Measurements from ENCODE around the gene NIPBL. TPM values are rescaled to one million over a fixed set of nuclear protein-coding genes. Genes with fewer than 3 reads are reported as not detected.
A peak's percentile ranks its signal among the peaks of the same experiment; 100 is the strongest.
"Not testable (repeated sequence)": the region's sequence is repeated elsewhere in the genome, so short reads cannot be mapped to it uniquely, and the experiment has no call there.

NIPBL gene
- polyA plus RNA-seq, 1 donor: 85.6 TPM

DNA sequence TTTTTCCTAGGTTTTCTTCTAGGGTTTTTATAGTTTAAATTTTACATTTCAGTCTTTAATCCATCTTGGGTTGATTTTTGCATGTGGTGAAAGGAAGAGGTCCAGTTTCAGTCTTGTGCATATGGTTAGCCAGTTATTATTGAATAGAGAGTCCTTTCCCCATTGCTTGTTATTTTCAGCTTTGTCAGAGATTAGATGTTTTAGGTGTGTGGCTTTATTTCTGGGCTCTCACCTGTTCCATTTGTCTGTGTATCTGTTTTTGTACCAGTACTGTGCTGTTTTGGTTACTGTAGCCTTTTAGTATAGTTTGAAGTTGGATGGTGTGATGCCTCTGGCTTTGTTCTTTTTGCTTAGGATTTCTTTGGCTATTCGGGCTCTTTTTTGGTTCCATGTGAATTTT lies 25.8 kb downstream of the NIPBL start:
- no peak for DNase-seq

DNA sequence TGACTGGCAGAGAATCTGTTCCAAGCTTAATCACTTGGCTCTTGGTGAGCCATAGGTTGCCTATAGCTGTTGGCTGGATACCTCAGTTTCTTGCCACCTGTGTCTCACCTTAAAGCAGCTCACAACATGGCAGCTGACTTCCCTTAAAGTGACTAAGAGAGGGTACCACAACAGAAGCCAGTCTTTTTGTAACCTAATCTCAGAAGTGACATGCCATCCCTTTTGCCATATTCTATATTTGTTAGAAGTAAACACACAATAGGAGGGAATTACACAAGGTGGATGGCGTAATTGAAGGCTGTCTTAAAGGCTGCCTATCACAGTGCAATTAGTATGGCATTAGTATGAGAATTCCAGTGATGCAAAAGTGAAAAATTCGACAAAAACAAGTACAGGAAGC lies 28.1 kb downstream of the NIPBL start:
- no peak for DNase-seq

DNA sequence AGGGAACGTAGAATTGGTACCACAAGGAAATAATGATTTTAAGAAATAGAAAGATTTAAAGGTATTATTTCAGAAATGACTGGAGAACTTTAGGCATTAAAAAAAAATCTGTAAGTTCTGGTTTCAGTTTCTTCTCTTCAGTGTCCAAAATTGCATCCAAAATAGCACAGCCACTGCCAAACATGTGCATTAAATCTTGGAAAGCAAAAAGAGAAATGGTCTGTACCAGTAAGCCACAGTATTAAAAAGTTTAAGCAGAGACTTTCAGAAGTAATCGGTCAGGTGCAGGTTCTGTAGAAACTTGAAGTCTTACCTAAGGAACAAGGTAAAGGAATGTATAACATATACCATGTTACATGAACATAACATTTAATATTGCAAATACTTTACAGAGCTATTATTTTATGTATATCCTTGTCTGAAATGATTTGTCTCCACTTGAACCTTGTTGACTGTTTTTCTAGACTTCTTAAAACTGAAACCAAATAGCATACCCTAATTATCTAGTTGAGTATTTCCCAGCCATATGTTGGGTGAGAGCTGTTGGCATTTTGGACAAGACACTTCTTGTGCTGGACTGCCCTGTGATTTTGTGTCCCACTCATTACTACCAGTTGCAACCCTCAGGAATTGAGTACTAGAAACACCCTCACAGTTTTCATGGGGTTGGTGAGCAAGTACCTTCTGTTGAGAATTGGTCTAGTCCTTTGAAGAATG lies 32.1 kb downstream of the NIPBL start:
- DNase-seq: no peak

DNA sequence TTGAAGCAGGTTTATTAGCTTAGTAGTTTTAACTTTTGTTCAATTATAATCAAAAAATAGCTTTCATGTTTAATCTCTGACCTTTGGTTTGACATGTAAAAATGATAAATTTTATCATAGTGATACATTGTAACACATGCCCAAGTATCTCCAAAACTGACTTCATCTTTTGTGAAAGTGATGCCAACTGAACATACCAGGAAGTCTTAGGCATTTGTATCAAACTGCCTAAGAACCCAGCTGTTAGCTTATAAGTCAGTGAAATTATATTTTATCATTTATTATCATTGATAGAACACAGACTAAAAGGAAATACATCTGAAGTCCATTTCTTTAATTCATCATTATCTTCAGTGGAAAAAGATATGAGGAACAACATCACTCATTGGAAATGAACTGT lies 39.1 kb downstream of the NIPBL start:
- DNase-seq: no peak

DNA sequence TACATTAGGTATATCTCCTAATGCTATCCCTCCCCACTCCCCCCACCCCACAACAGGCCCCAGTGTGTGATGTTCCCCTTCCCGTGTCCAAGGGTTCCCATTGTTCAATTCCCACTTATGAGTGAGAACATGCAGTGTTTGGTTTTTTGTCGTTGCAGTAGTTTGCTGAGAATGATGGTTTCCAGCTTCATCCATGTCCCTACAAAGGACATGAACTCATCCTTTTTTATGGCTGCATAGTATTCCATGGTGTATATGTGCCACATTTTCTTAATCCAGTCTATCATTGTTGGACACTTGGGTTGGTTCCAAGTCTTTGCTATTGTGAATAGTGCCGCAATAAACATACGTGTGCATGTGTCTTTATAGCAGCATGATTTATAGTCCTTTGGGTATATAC lies 40.0 kb downstream of the NIPBL start:
- DNase-seq: not testable (repeated sequence)

DNA sequence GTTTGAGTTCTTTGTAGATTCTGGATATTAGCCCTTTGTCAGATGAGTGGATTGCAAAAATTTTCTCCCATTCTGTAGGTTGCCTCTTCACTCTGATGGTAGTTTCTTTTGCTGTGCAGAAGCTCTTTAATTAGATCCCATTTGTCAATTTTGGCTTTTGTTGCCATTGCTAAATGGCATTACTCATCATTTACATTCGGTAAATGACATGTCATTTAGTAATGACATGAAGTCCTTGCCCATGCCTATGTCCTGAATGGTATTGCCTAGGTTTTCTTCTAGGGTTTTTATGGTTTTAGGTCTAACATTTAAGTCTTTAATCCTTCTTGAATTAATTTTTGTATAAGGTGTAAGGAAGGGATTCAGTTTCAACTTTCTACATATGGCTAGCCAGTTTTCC lies 40.8 kb downstream of the NIPBL start:
- not testable (repeated sequence) for DNase-seq

DNA sequence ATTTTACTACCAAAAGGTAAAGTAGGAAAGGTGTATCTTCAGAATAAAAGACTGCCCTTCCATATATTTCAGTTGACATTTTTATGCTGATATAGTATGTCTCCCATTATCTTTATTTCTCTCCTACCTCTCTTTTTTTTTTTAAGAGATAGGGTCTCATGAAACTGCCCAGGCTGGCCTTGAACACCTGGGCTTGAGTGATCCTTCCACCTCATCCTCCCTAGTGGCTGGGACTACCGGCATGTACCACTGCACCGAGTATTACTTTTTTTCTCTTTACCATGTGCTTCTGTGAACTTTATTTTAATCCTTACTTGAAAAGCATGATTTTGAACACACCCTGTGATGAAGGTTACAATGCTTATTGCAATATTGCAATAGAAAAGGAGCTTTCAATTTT lies 42.7 kb downstream of the NIPBL start:
- no peak for DNase-seq

DNA sequence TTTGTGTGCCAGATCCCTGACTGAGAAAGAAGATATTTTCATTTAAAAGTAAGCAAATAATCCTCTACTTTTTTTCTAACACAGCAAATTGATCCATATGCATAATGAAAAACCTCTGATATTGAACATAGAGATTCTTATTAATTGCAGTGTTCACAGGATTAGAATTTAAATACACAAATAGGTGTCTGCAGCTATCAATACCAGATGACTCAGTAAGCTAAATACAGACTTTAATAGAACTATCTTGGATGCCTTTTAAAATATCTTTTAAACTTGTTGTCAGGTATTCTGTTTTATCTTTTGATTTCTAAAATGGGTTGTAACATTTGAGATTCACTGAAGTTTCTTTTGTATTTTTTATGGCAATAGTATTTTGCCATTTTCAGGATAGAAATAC lies 43.1 kb downstream of the NIPBL start:
- DNase-seq: no peak

DNA sequence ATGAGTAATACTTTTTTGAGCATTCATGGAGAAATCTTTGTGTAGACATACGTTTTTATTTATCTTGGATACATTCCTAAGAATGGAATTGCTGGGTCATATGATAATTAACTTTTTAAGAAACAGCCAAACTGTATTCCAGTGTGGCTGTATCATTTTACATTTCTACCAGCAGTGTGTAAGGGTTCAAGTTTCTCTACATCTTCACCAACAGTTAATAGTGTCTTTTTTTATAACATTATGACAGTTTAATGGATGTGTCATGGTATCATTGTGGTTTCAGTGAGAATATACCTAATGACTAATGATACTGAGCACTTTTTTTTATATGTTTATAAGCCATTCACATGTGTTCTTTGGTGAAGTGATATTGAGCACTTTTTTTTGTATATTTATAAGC lies 52.4 kb downstream of the NIPBL start:
- DNase-seq: no peak

DNA sequence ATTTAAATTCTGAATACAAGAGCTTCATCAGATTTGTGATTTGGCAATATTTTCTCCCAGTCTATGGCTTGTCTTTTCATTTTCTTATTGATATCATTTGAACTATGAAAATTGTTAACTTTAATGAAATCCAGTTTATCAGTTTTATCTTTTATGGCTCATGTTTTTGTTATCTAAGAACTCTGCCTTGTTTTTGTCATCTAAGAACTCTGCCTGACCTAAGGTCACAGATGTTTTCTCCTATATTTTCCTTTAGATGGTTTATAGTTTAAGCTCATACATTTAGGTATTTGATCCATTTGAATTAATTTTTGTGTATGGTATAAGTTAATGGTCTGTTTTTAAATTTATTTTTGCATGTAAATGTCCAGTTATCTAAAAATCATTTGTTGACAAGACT lies 52.9 kb downstream of the NIPBL start:
- DNase-seq: no peak

DNA sequence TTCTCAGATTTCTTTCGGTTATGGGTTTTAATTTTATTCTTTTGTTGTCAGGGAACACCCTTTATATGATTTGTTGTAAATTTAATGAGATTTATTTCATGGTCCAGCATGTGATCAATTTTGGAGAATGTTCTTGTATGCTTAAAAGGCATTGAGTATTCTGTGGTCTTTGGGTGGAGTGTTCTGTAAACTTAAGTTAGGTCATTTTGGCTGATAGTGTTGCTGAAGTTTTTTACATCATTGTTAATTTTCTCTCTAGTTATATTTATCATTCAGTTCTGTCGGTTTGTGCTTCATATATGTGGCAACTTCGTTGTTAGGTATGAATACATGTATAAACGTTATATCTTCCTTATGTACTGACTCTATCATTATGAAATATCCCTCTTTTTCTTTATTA lies 55.5 kb downstream of the NIPBL start:
- no peak for DNase-seq

DNA sequence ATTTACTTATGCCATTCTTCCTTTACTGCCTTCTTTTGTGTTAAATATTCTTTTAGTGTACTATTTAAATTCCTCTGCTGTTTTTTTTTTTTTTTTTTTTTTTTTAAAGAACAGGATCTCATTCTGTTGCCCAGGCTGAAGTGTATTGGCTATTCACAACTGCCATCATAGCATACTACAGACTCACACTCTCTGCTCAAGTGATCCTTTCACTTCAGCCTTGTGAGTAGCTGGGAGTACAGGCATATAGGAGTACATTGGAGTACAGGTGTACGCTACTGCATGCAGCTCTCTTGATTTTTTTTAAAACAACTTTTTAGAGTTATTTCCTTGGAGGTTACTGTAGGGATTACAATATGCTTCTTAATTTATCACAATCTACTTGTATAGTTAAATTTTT lies 56.1 kb downstream of the NIPBL start:
- DNase-seq: no peak

DNA sequence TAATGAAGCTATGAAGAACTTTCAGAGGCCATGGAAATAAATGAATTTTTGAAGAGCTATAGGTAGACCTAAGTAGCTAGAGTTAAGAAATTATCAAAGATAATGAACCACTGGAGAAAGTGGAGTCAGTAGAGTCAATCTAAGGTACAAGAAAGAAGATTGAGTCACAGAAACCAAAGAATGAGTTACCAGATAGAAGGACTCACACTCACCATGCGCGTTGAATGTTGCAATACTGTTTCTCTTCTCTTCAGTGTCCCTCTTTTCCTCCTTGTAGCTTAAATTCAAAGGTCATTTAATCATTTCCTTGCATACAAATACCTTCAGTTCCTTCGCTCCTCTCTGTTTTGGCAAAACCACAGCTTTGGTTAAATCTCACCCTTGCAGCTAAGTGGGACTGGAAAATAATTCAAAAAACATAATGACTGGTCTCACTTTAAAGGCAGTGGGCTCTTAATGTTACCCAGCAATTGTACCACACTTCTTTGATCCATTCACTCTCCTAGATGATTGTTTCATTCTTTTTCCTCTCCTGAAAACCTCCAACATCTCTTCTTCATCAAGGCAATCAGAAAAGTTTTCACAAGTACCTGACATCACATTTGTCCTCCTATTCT lies 58.3 kb downstream of the NIPBL start:
- no peak for DNase-seq

DNA sequence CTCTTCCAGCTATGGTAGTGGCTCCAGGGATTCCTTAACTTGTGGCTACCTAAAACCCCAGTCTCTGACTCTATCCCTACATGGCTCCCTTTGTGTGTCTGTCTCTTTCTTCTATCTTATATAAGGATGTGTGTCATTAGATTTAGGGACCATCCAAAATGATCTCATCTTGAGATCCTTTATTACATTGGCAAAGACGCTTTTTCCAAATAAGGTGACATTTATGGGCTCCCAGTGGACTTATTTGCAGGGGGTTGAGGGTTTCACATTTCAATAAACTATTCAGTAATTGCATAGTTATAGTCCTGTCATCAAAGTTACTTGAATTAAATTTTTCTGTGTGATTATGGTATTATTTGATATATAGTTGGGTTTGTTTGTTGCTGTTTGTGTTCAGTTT lies 59.2 kb downstream of the NIPBL start:
- no peak for DNase-seq

DNA sequence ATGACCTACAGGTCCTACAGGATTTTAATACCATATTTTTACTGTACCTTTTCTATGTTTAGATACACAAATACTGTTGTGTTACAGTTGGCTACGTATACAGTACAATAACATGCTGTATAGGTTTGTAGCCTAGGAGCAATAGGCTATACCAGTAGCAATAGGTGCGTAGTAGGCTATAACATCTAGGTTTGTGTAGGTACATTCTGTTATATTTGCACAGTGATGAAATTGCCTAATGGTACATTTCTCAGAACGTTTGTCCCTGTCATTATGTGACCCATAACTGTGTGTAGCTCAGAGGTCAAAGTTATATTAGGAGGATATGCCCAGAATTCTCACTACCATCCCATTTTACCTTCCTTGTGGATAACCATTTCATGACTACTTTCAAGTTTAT lies 59.7 kb downstream of the NIPBL start:
- no peak for DNase-seq

DNA sequence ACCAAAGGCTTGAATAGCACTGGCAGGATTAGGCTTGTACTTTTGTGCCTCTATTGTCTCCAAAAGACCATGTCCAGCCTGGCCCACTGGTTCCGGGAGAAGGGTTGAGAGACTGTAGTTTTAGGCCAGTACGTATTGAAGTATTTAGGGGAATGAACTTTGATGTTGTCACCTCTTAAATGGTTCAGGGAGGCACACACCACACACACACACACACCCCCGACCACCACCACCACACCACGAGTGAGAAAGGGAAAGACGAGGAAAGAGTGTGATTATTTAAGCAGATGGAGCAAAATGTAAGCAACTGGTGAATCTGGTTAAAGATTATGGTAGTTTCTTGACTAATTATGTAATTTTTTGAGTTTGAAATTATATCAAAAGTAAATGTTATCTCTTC lies 61.6 kb downstream of the NIPBL start:
- DNase-seq: no peak

DNA sequence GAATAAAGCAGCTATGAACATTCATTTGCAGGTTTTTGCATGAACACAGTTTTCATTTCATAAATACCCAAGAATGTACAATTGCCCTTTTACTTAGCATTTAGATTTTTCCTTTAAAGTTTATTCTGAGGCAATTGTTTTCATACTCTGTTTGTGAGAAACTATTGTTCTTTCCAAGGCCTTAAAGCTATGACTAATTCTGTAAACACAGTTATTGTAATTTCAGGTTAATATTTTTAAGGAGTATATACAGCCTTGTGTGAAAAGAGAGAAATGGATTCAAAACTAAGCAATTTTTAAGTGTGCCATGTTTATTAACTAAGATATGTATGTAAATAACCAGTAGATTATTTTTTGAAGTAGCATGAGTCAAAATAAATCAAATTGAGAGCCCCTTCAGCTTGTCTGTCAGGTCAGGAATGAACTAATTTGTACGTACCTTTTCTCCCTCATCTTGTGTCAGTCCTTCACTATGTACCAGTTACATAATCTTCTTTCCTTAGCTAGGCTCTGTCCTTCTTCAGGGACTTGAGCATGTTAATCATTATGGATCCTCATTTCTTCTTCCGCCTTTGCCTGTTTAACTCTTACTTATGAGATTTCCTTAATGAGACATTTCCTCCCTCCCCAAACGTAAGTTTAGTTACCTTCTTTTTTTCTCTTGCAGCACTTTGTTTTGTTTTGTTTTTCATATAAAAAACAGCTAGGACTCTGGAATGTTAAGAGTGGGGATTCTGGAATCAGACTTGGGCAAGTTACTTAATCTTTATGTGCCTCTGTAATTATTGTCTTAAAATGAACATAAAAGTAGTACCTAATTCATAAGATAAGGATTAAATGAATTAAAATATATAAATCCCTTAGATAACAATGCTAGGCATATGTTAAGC lies 63.6 kb downstream of the NIPBL start:
- DNase-seq: no peak

DNA sequence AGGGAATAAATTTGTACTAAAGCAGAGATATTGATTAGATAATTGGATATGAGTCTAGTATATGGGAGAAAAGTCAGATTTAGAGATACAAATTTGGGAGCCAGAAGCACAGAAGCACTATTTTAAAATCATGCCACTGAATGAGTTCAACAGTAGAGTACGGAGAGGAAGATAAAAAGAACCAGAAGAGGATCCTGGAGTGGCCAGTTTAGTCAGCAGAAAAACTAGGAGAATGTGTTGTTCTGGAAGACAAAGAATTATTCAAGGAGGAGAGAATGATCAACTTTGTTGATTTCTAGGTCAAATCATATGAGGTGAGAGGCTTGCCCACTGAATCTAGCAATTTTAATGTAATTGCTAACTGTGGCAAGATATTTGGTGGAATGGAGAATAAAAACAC lies 67.0 kb downstream of the NIPBL start:
- DNase-seq: no peak

DNA sequence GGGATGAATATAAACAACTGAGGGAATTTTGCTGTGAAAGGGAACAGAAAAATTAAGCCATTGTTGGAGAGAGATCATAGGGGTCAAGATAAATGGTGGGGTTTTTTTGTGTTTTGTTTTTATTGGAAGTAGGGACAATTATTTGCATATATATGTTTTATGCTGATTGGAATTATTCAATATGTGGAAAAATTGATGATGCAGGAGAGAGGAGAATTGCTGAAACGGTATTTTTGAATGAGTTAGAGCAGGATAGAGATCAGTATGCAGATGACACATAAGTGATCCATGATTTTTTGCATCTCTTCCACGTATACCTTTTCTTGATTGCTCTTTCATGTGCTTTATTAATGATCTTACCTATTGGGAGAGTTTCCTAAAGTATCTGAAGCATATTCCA lies 67.5 kb downstream of the NIPBL start:
- DNase-seq: no peak

DNA sequence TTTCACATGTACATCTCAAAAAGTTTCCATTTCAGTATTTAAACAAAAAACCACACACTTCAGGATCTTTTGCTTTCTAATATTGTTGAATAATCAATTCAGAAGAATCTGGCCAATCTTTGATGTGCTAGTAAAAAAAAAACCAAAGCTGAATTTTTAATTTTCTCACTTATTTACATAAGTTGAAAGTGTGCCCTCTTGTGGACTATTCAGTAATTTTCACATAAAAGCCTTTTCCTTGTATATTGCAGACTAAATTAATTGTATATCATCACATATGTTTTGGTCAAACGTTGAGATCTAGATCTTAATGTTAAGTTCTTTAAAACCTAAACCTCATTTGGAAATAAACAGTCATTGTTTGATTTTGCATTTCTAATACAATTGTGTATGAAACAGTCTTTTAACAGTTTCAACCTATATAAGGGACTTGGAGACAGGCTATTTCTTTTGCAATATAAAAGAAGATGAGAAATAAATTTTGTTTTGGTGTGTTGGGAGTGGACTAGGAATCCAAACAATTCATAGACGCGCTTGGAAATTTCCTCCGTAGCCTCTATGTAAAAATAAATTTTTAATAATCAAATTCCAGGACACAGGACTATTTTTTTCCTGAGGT lies 68.1 kb downstream of the NIPBL start:
- DNase-seq: peak; percentile 42

DNA sequence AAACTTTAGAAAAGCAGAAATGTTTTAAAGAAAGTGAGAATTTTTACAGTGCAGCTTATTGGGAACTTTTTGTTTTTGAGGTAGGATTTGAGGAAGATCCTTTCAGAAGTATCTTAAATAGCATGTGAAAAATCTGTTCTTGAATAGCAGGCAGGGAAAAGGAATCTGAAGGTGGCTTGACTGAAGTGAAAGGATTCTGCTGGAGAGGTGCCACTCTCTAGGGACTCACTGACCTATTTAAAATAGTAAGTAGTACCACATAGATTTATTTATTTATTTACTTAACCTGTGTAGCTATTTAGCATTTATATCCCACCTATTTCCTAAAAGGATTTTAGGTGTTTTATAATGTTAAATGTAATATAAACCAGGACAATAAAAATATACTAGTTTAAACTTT lies 69.1 kb downstream of the NIPBL start:
- no peak for DNase-seq

DNA sequence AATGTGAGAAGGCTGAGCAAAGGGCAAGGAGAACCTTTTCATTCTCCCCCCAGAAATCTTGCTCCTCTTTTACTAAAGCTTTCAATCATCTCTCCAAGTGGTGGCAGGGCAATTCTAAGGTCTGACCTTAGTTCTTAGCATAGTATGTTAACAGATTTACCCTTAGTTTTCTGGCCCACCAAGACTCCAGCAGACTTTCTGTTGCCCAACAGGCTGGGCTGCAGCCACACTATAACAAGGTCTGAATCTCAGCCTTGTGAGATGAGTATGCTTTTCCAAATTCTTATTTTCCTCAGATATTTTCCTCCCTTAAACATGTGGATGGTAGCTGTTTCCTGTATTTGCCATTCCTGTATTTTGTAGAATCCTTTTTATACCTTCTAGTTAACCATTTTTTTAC lies 69.5 kb downstream of the NIPBL start:
- DNase-seq: no peak

DNA sequence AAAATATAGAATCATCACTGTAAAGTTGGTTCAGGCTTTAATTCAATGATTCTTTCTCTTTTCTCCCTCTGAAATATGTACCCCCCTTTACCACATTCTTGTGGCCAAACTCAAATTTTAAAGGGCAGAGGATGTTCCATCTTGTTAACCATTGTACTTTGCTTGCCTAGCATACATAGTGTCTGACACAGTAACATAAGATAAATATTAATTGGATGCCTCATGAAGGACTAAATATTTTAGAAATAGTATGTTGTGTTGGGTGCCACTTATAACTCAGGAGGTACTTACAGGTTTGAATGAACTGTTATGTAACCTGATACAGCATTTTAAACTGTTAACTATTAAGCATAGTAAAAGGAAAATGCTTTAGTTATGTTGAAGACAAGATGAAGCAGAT lies 71.5 kb downstream of the NIPBL start:
- DNase-seq: no peak

Measured in left kidney (tissue), 2 donors.